AG04449 (cell line): Measurements from ENCODE around the gene CDCA8.

Experiments used
- CTCF ChIA-PET: fragments of 350-600 bp; formaldehyde crosslinking; extraction: SDS; loops from one replicate; lab custom pipeline; 2021; ENCODE audit warnings: antibody characterized with exemption; lab: Yijun Ruan, JAX
- POLR2A ChIA-PET: fragments of 400-600, 350-600 bp; formaldehyde crosslinking; extraction: SDS; loops from one replicate; lab custom pipeline; 2020; ENCODE audit warnings: antibody characterized with exemption, inconsistent platforms; lab: Yijun Ruan, JAX
- DNase-seq: peaks from one replicate; pipeline ENCODE4 v3.0.0-alpha.2; 2010; ENCODE audit warnings: low read depth, low spot score
- H3K4me3 ChIP-seq: 2 replicates; pipeline ENCODE4 v1.5.1; 2011; ENCODE audit warnings: low read depth, mild to moderate bottlenecking, control low read depth, low read length
- CTCF ChIP-seq: IDR thresholded peaks from one replicate; pipeline ENCODE4 v1.5.1; 2011; ENCODE audit warnings: mild to moderate bottlenecking, moderate library complexity, low read length, control low read depth, inconsistent platforms; ENCODE audit not compliant: insufficient read depth; ENCODE audit errors: missing control alignments

CDCA8 gene

GRCh38 chr1:37746806-37747205 lies 54.5 kb downstream of the CDCA8 start:
- no peak overlapping the region for H3K4me3 ChIP-seq
- no peak for DNase-seq
- CTCF ChIA-PET, result interaction anchor here (1.0 kb wide), 1 partner anchor 113 kb away, joined by 3 read pairs; the partner anchor contains the start of gene MTF1
- no peak for TF ChIP-seq CTCF
- POLR2A ChIA-PET, result no interaction called here

- ChIA-PET CTCF (no interaction called here), POLR2A (no interaction called here)
- DNase-seq, result no peak
- TF ChIP-seq CTCF, result no peak
- H3K4me3 ChIP-seq, result no peak overlapping the region
Measured at GRCh38 chr1:37748565-37748964, 56.2 kb downstream of the CDCA8 start.

- DNase-seq, result no peak
- H3K4me3 ChIP-seq, result no peak overlapping the region
- CTCF ChIA-PET, result no interaction called here
- POLR2A ChIA-PET, result no interaction called here
- TF ChIP-seq CTCF, result no peak
Measured at GRCh38 chr1:37752213-37752582, 59.9 kb downstream of the CDCA8 start.

- no peak for DNase-seq
- no peak for TF ChIP-seq CTCF
- CTCF ChIA-PET, result no interaction called here
- H3K4me3 ChIP-seq, result no peak overlapping the region
- POLR2A ChIA-PET, result no interaction called here
Measured at GRCh38 chr1:37752583-37753471, 60.5 kb downstream of the CDCA8 start.

GRCh38 chr1:37753473-37754321 lies 61.4 kb downstream of the CDCA8 start:
- ChIA-PET CTCF (no interaction called here), POLR2A (no interaction called here)
- no peak for DNase-seq
- TF ChIP-seq CTCF, result no peak
- no peak overlapping the region for H3K4me3 ChIP-seq

- no peak for TF ChIP-seq CTCF
- CTCF ChIA-PET, result no interaction called here
- DNase-seq, result no peak
- POLR2A ChIA-PET, result no interaction called here
- no peak overlapping the region for H3K4me3 ChIP-seq
Measured at GRCh38 chr1:37755290-37755689, 63.0 kb downstream of the CDCA8 start.
